ENCODE data around the gene TMIGD2. TPM values are rescaled to one million over a fixed set of nuclear protein-coding genes. Genes with fewer than 3 reads are reported as not detected.

TMIGD2 gene
- total RNA-seq, 1 experiment from 2014 or later: 0.94 TPM

GRCh38 chr19:4322942-4323665 is 20.9 kb upstream of the TMIGD2 start:
- DNase-seq (ENCODE audit: low spot score) (no peak), ATAC-seq (no peak)
- no peak for TF ChIP-seq ZNF138 (CRISPR knock-in tag; conservative IDR thresholded peaks at IDR 0.05)
- TF ChIP-seq FOXJ3 (CRISPR knock-in tag; IDR thresholded peaks at IDR 0.05; ENCODE audit: borderline replicate concordance): no peak
- TF ChIP-seq PREB (CRISPR knock-in tag; IDR thresholded peaks at IDR 0.05; ENCODE audit: borderline replicate concordance): no peak
- no peak for TF ChIP-seq PRDM15 (CRISPR knock-in tag; IDR thresholded peaks at IDR 0.05)
- TF ChIP-seq PRRX2 (CRISPR knock-in tag; IDR thresholded peaks at IDR 0.05): no peak
- no peak for TF ChIP-seq SOX15 (CRISPR knock-in tag; IDR thresholded peaks at IDR 0.05)
- TF ChIP-seq ZMAT4 (CRISPR knock-in tag; IDR thresholded peaks at IDR 0.05): no peak
- no peak for TF ChIP-seq MLX (CRISPR knock-in tag; IDR thresholded peaks at IDR 0.05)
- TF ChIP-seq ZNF423 (CRISPR knock-in tag; IDR thresholded peaks at IDR 0.05): no peak
- no peak for TF ChIP-seq ATF2 (CRISPR knock-in tag; IDR thresholded peaks at IDR 0.05; ENCODE audit: borderline replicate concordance, low read depth)
- no peak for TF ChIP-seq CREB1 (CRISPR knock-in tag; IDR thresholded peaks at IDR 0.05)
- TF ChIP-seq FOXK1 (CRISPR knock-in tag; IDR thresholded peaks at IDR 0.05): no peak
- no peak for TF ChIP-seq MYBL2 (CRISPR knock-in tag; IDR thresholded peaks at IDR 0.05)
- TF ChIP-seq FOXP4 (CRISPR knock-in tag; IDR thresholded peaks at IDR 0.05): no peak
- Mint-ChIP-seq H3K9me3 (peaks cover 29% of the 10 kb centered on the region), H3K4me1 (peaks cover 10% of the 10 kb centered on the region), H3K27me3 (ENCODE audit: low read depth) (peaks cover 3% of the 10 kb centered on the region), H3K4me3 (no peak overlapping the region), H3K27ac (no peak overlapping the region), H3K36me3 (peaks cover 35% of the 10 kb centered on the region)
- POLR2A ChIA-PET: no interaction called here
- CTCF ChIA-PET: interaction anchor here (1.4 to 5.8 kb wide), 5 partner anchors 30 to 90 kb away, joined by 3 to 35 read pairs (median 5); partner anchors contain the start of gene YJU2

GRCh38 chr19:4320419-4320818 is 18.2 kb upstream of the TMIGD2 start:
- no peaks in the 10 kb centered on the region; the same call in none of the 2 replicates for H3K27me3 Mint-ChIP-seq (ENCODE audit: low read depth)
- ChIA-PET POLR2A (interaction anchor here (0.7 to 0.8 kb wide), 2 partner anchors 10 to 53 kb away, joined by 3 read pairs; no protein-coding TSS in a partner anchor), CTCF (interaction anchor here (0.9 to 5.8 kb wide), 3 partner anchors 22 to 53 kb away, joined by 3 to 35 read pairs (median 7); no protein-coding TSS in a partner anchor)
- H3K4me1 Mint-ChIP-seq: no peaks in the 10 kb centered on the region
- peaks cover 32% of the 10 kb centered on the region for H3K9me3 Mint-ChIP-seq
- no peak for DNase-seq (ENCODE audit: low spot score)
- H3K4me3 Mint-ChIP-seq: no peak overlapping the region
- H3K36me3 Mint-ChIP-seq: peaks cover 50% of the 10 kb centered on the region
- H3K27ac Mint-ChIP-seq: no peak overlapping the region
- no peak for ATAC-seq
- no peak for TF ChIP-seq NFATC4 (CRISPR knock-in tag; IDR thresholded peaks at IDR 0.05)
- TF ChIP-seq ATF1 (CRISPR knock-in tag; IDR thresholded peaks at IDR 0.05): no peak
- TF ChIP-seq ATF6 (CRISPR knock-in tag; IDR thresholded peaks at IDR 0.05): no peak
- no peak for TF ChIP-seq CTCF (IDR thresholded peaks at IDR 0.05)
- no peak for TF ChIP-seq GTF2I (CRISPR knock-in tag; conservative IDR thresholded peaks at IDR 0.05)
- no peak for TF ChIP-seq IRF1 (CRISPR knock-in tag; IDR thresholded peaks at IDR 0.05)
